Astrocyte (in vitro differentiated cells and primary cell): ENCODE data around the gene CACNB2. TPM values are rescaled to one million over a fixed set of nuclear protein-coding genes. Genes with fewer than 3 reads are reported as not detected.

Source experiments
- DNase-seq: peaks from one replicate; pipeline ENCODE4 v3.0.0-alpha.2; 2010; ENCODE audit warnings: low read depth
- FAIRE-seq: peaks from 2 replicates; lab custom pipeline; 2011; peaks lifted over from hg19 to GRCh38; lab: Jason Lieb, UNC
- H2AFZ ChIP-seq: 2 replicates; pipeline ENCODE4 v1.6.0; 2012; ENCODE audit warnings: low read depth, low read length, inconsistent platforms
- H3K27ac ChIP-seq: 2 replicates; pipeline ENCODE4 v1.5.1; 2011; ENCODE audit warnings: low read depth, low read length, inconsistent platforms
- H3K27me3 ChIP-seq: 2 replicates; pipeline ENCODE4 v1.6.0; 2011; ENCODE audit warnings: low read length, inconsistent platforms; ENCODE audit not compliant: insufficient read depth
- H3K36me3 ChIP-seq: 2 replicates; pipeline ENCODE4 v1.5.1; 2011; ENCODE audit warnings: low read length, inconsistent platforms; ENCODE audit not compliant: insufficient read depth
- H3K4me1 ChIP-seq: 2 replicates; pipeline ENCODE4 v1.5.1; 2011; ENCODE audit warnings: low read length, inconsistent platforms; ENCODE audit not compliant: insufficient read depth
- H3K4me2 ChIP-seq: 2 replicates; pipeline ENCODE4 v1.6.0; 2012; ENCODE audit warnings: low read length, inconsistent platforms
- H3K4me3 ChIP-seq: 2 replicates; pipeline ENCODE4 v1.5.1; 2011; ENCODE audit warnings: low read depth, mild to moderate bottlenecking, low read length, inconsistent platforms; ENCODE audit not compliant: insufficient read depth
- H3K79me2 ChIP-seq: 2 replicates; pipeline ENCODE4 v1.6.0; 2012; ENCODE audit warnings: mild to moderate bottlenecking, low read length, inconsistent platforms; ENCODE audit not compliant: insufficient read depth
- H3K9ac ChIP-seq: 2 replicates; pipeline ENCODE4 v1.6.0; 2012; ENCODE audit warnings: mild to moderate bottlenecking, low read length, inconsistent platforms
- H3K9me3 ChIP-seq: 2 replicates; pipeline ENCODE4 v1.5.1; 2012; ENCODE audit warnings: low read depth, mild to moderate bottlenecking, low read length, inconsistent platforms; ENCODE audit not compliant: insufficient read depth
- H4K20me1 ChIP-seq: 2 replicates; pipeline ENCODE4 v1.6.0; 2012; ENCODE audit warnings: low read length, inconsistent platforms; ENCODE audit not compliant: insufficient read depth
- H3K27ac Mint-ChIP-seq: one replicate; pipeline ENCODE4 v1.8.0; 2021; ENCODE audit warnings: mild to moderate bottlenecking, mixed read lengths; ENCODE audit not compliant: unreplicated experiment
- H3K27me3 Mint-ChIP-seq: one replicate; pipeline ENCODE4 v1.8.0; 2021; ENCODE audit warnings: low read depth, mixed read lengths; ENCODE audit not compliant: unreplicated experiment
- H3K36me3 Mint-ChIP-seq: one replicate; pipeline ENCODE4 v1.8.0; 2021; ENCODE audit warnings: low read depth, mixed read lengths; ENCODE audit not compliant: unreplicated experiment
- H3K4me1 Mint-ChIP-seq: one replicate; pipeline ENCODE4 v1.8.0; 2021; ENCODE audit warnings: low read depth, mixed read lengths; ENCODE audit not compliant: unreplicated experiment
- H3K4me3 Mint-ChIP-seq: one replicate; pipeline ENCODE4 v1.8.0; 2021; ENCODE audit warnings: mild to moderate bottlenecking, moderate library complexity, mixed read lengths; ENCODE audit not compliant: unreplicated experiment
- H3K9me3 Mint-ChIP-seq: one replicate; pipeline ENCODE4 v1.8.0; 2021; ENCODE audit warnings: mild to moderate bottlenecking, mixed read lengths; ENCODE audit not compliant: unreplicated experiment
- EZH2 ChIP-seq: IDR thresholded peaks from 2 replicates; pipeline ENCODE4 v1.6.1; 2012; ENCODE audit warnings: mild to moderate bottlenecking, low read length, inconsistent platforms; ENCODE audit not compliant: insufficient read depth
- total RNA-seq: library from RNA; stranded (reverse); gene quantifications from 2 replicates; pipeline ENCODE4 v1.2.1, GENCODE V29; 2021
- TF ChIP-seq, protein P1 (sequence below): IDR thresholded peaks from 2 replicates; pipeline ENCODE4 v1.5.1; 2011; ENCODE audit warnings: low read depth, mild to moderate bottlenecking, inconsistent platforms, low read length, moderate library complexity; ENCODE audit not compliant: insufficient read depth

The CACNB2 gene
- total RNA-seq, 1 donor from 2014 or later, result 0.66 TPM

DNA sequence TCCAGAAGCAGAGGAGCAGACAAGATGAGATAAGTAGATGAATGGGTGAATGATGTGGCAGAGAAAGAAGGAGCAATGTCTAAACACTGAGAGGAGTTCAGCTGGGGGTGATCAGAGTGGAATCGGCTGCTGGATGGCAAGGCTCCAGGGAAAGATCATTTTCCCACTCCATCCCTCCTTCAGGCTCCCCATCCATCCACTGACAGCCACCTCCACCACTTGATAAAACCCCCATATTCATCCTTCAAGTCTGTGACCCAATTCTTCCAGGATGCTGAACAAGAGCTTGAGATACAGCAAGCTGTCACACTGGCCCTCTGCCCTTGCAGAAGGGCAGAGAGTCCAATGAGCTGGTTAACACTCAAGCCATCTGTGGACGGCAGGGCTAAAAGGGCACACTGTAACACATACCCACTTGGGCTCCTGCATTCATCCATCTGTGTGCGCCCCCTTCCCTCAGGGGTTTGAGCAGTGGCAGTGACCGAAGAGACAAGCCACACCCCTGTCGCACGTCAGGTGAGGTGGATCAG, 30.8 kb upstream of the CACNB2 start:
- Mint-ChIP-seq H3K36me3 (no peaks in the 10 kb centered on the region), H3K9me3 (no peaks in the 10 kb centered on the region), H3K27me3 (peaks cover 7% of the 10 kb centered on the region), H3K4me1 (no peaks in the 10 kb centered on the region), H3K27ac (no peak overlapping the region), H3K4me3 (no peak overlapping the region)
- DNase-seq (no peak), FAIRE-seq (no peak)
- H3K4me2 ChIP-seq, result no peak overlapping the region
- no peaks in the 10 kb centered on the region for H3K4me1 ChIP-seq
- H2AFZ ChIP-seq, result no peak overlapping the region
- no peaks in the 10 kb centered on the region for H3K27me3 ChIP-seq
- H3K9me3 ChIP-seq, result no peaks in the 10 kb centered on the region
- no peak overlapping the region for H3K27ac ChIP-seq
- H3K36me3 ChIP-seq, result no peaks in the 10 kb centered on the region
- no peaks in the 10 kb centered on the region for H3K79me2 ChIP-seq
- H3K4me3 ChIP-seq, result no peak overlapping the region
- H4K20me1 ChIP-seq, result no peaks in the 10 kb centered on the region
- TF ChIP-seq, protein P1, sequence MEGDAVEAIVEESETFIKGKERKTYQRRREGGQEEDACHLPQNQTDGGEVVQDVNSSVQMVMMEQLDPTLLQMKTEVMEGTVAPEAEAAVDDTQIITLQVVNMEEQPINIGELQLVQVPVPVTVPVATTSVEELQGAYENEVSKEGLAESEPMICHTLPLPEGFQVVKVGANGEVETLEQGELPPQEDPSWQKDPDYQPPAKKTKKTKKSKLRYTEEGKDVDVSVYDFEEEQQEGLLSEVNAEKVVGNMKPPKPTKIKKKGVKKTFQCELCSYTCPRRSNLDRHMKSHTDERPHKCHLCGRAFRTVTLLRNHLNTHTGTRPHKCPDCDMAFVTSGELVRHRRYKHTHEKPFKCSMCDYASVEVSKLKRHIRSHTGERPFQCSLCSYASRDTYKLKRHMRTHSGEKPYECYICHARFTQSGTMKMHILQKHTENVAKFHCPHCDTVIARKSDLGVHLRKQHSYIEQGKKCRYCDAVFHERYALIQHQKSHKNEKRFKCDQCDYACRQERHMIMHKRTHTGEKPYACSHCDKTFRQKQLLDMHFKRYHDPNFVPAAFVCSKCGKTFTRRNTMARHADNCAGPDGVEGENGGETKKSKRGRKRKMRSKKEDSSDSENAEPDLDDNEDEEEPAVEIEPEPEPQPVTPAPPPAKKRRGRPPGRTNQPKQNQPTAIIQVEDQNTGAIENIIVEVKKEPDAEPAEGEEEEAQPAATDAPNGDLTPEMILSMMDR, result no peak
- TF ChIP-seq EZH2, result no peak
- no peak overlapping the region for H3K9ac ChIP-seq

DNA sequence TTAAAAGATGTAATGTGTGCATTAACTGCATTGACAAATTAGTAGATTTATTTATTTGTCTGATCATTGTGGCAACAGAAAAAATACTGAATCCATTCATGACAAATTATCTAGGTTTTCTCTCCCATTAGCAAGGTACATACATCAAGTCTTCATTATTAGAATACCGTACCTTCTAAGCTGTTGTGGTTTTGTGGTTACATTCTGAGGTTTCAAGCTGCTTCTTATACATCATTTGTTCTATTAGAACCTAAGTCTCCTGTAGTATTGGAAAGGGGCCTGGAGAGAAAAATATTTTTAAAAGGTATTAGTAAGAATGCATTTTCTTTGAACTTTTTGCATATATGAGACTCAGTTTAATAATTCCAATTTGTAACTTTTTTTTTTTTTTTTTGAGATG, 26.3 kb upstream of the CACNB2 start:
- Histone ChIP-seq H3K4me3 (no peak overlapping the region), H3K4me1 (no peaks in the 10 kb centered on the region), H3K79me2 (no peaks in the 10 kb centered on the region), H3K27ac (no peak overlapping the region), H3K36me3 (no peaks in the 10 kb centered on the region), H3K27me3 (no peaks in the 10 kb centered on the region), H2AFZ (no peak overlapping the region), H4K20me1 (no peaks in the 10 kb centered on the region), H3K9ac (no peak overlapping the region), H3K4me2 (no peak overlapping the region), H3K9me3 (no peaks in the 10 kb centered on the region)
- Mint-ChIP-seq H3K9me3 (no peaks in the 10 kb centered on the region), H3K4me3 (no peak overlapping the region), H3K27me3 (peaks cover 5% of the 10 kb centered on the region), H3K36me3 (no peaks in the 10 kb centered on the region), H3K4me1 (no peaks in the 10 kb centered on the region), H3K27ac (no peak overlapping the region)
- FAIRE-seq (no peak), DNase-seq (peak; percentile 81)
- TF ChIP-seq EZH2, result no peak
- TF ChIP-seq, protein P1, result no peak

DNA sequence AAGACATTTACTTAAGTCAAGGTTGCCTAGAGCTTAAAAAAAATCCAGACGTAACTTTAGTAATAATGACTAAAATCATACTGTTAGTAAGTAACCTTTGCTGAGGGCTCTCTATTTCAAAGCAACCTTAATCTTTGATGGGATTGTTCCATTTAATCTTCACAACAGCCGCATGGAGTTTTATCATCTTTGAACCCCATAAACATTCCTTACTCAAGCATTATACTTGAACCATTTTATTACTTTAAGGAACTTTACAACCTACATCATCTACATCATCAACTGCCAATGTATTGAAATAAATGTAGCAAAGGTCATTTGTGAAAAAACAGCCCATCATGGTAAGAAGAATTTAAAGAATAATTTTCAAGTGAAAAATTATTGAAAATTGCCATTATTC, 22.9 kb upstream of the CACNB2 start:
- FAIRE-seq (no peak), DNase-seq (no peak)
- Mint-ChIP-seq H3K9me3 (no peaks in the 10 kb centered on the region), H3K4me1 (no peaks in the 10 kb centered on the region), H3K4me3 (no peak overlapping the region), H3K27ac (no peak overlapping the region), H3K36me3 (no peaks in the 10 kb centered on the region), H3K27me3 (peaks cover 5% of the 10 kb centered on the region)
- Histone ChIP-seq H4K20me1 (no peaks in the 10 kb centered on the region), H3K4me3 (no peak overlapping the region), H3K79me2 (no peaks in the 10 kb centered on the region), H2AFZ (no peak overlapping the region), H3K4me1 (no peaks in the 10 kb centered on the region), H3K9ac (no peak overlapping the region), H3K9me3 (no peaks in the 10 kb centered on the region), H3K27me3 (no peaks in the 10 kb centered on the region), H3K4me2 (no peak overlapping the region), H3K36me3 (no peaks in the 10 kb centered on the region), H3K27ac (no peak overlapping the region)
- no peak for TF ChIP-seq EZH2
- TF ChIP-seq, protein P1, result no peak
